Right renal cortex interstitium (tissue), 3 donors: Measurements from ENCODE around the gene ALS2. TPM values are rescaled to one million over a fixed set of nuclear protein-coding genes. Genes with fewer than 3 reads are reported as not detected.

Experiments
- DNase-seq, 3 donors: peaks; one replicate each; pipeline ENCODE4 v3.0.0-alpha.2; 2013; ENCODE audit warnings: low read depth in 3 of 3, low spot score in 2 of 3
- polyA plus RNA-seq, 3 donors: library from polyadenylated mRNA; unstranded; fragments of 120-200 nt; gene quantifications; one replicate each; pipeline ENCODE4 v1.2.1, GENCODE V29; 2013; ENCODE audit not compliant: insufficient read length in 3 of 3

Gene ALS2
- polyA plus RNA-seq, 3 donors: 28.2 to 32.0 (median 29.6) TPM

DNA sequence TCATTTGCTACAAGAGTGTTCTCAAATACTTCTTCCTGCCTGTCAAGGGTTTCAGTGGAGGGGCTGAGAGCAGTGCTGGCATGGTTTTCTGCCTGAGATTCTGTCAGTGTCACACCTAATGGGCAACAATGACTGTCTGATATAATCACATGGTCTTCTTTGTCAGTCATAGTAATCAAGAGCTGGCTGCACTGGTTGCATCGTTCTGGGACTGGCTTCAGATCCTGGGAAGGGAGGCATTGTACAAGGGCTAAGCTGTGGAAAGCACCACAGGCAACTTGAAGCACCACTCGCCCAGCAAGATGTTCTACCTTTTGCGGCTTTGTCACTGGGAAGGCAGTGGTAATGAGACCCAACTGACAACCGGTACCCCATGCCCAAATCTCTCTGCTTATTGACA is 19.6 kb downstream of the ALS2 start:
- no peak for DNase-seq

DNA sequence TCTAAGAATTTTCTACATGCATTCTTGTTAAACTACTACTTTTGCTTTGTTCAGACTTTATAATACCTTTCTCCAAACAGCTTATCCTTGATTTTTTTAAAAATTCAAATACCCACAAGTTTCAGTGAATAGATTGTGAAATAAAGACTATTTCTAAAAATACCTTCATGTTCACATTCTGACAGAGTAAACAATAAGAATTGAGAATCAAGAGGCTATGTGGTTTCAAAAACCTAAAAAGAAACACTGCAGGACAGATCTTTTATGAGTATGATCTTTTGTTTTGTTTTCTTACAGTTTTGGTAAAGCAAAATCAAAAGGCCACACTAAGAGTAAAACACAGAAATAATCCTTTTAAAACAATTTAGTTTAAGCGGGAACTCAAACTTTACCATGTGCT is 21.2 kb downstream of the ALS2 start:
- no peak for DNase-seq

- no peak for DNase-seq
Observed at GRCh38 chr2:201758873-201759272, 21.9 kb downstream of the ALS2 start.

GRCh38 chr2:201758234-201758633 is 22.5 kb downstream of the ALS2 start:
- DNase-seq: no peak

GRCh38 chr2:201754717-201755415 is 25.9 kb downstream of the ALS2 start:
- no peak for DNase-seq

GRCh38 chr2:201751566-201751965 is 29.2 kb downstream of the ALS2 start:
- DNase-seq: no peak

- no peak for DNase-seq
Observed at GRCh38 chr2:201746551-201746950, 34.2 kb downstream of the ALS2 start.

- DNase-seq: no peak
Observed at GRCh38 chr2:201735486-201735885, 45.2 kb downstream of the ALS2 start.

- no peak for DNase-seq
Observed at GRCh38 chr2:201734111-201734510, 46.6 kb downstream of the ALS2 start.

DNA sequence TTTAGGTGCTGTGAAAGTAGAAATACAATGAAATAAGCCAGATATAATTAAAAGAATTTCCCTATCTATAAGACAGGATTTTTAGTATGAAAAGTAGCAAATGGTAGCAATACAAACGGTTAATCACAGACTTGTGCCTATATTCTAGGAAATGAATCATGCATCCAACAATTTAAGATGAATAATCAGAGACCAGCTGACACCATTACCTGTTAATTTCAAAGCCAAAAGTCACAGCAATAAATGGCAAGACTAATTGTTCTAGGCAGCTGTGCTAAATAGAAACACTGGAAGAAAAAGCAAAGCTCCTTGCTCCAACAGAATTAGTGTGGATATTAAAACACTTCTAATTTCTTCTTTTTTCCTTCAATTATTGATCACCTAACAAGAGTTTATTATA is 47.2 kb downstream of the ALS2 start:
- DNase-seq: no peak

DNA sequence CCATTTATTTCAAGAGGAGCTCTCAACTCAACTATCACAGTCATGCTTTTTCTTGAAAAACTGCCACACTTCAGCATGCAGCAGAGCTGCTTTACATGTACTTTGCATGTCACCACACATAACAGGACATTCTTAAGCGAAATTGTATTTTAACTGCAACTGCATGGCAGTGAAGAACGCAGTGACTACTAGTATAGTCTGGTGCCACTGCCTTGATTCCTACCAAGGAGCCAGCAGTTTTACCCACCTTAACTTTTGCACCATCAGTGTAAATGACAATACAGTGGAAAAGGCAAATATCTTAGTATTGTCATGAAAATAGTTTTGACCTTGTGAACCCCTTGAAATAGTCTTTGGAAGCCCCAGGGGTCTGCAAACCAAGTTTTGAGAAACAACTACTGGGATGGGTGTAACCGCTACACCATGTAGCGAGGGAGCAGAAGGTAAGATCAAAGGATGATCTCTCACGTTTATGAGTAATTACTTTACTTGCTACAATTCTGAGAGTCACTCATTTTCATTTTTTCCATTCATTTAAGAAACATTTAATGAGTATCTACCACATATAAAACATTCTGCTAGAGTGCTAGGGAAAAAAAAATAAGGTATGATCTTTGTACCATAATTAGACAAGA is 50.0 kb downstream of the ALS2 start:
- no peak for DNase-seq

DNA sequence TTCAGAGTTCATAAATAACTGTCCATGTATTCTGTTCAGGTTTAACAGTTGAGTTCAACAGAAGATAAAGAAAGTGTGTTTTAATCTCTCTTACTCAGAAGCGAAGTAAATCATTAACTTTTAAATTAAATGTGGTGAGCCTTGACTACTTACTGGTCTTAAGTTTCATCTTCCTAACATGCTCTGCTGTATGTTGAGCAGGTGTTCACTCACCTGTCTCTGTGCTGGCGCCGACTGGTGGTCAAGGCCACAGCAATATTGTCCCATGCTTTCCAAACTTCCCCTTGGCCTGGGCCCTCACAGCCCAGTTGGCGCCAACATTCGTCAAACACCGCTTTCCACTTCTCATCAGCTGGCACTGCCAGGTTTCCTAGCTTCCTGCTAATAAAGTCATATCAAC is 65.3 kb downstream of the ALS2 start:
- no peak for DNase-seq

- DNase-seq: no peak
Observed at GRCh38 chr2:201712726-201713125, 68.0 kb downstream of the ALS2 start.

- no peak for DNase-seq
Observed at GRCh38 chr2:201709747-201710146, 71.0 kb downstream of the ALS2 start.

- no peak for DNase-seq
Observed at GRCh38 chr2:201709049-201709448, 71.7 kb downstream of the ALS2 start.

GRCh38 chr2:201707753-201708152 is 73.0 kb downstream of the ALS2 start:
- no peak for DNase-seq

GRCh38 chr2:201707142-201707541 is 73.6 kb downstream of the ALS2 start:
- no peak for DNase-seq

GRCh38 chr2:201704536-201704935 is 76.2 kb downstream of the ALS2 start:
- DNase-seq: no peak

GRCh38 chr2:201701646-201702045 is 79.1 kb downstream of the ALS2 start:
- DNase-seq: no peak

GRCh38 chr2:201699416-201699815 is 81.3 kb downstream of the ALS2 start:
- DNase-seq: no peak

DNA sequence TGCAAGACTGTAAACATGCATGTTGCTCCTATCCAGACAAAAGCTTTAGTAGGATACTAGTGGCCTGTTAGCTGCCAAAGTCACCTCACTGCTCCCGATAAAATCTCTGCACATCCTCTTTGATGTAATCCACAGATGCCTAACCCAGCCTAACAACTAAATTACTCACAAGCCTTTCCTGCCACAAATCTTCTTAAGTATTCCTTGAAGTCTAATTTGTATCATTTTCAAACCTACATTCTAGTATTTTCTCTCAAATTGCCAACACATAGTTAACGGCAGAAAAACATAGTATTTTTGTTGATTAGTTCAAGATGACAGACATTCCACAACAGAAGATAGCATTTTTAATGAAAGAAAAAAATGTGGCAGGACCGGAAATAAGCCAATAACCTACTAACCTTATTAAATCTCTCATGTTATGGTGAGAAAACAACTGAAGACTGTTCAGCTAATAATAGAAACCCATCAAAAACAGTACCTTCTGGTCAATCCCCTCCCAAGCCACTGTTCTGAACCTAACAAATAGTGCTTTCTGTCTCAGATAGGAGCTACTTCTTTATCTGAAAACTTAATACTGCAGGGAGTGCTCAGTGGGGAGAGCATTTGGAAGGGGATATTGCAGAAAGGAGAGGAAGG is 82.0 kb downstream of the ALS2 start, which contains the start of gene MPP4:
MPP4 (minus strand) TSS at position 57 of the 639 bp plus-strand sequence. CDS start 4,690 bp downstream, outside the sequence.
- DNase-seq: no peak

DNA sequence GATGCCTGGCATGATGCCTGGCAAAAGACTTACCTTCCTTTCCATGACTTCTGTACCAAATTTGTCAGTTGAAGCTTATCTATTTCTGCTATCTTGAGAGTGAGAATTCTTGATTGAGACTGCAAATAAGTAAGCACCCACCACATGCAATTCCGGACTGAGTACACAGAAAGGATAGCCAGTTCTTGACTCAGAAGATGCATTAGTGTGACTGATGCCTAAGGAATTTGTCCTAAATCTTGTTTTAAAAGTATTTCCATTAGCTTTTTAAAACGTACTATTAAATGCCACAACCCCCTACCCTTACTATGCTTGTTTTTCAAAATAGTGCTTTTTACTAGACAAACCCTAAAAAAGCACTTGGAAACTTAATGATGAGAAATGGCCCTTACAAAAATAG is 82.8 kb downstream of the ALS2 start:
- no peak for DNase-seq
